HCT116 (cell line): ENCODE measurements around the gene A3GALT2. TPM values are rescaled to one million over a fixed set of nuclear protein-coding genes. Genes with fewer than 3 reads are reported as not detected.

Experiments
- ATAC-seq: fragments of 200-7000 bp; cut with Tn5 transposase; 2 replicates; pipeline ENCODE4 v1.9.1; 2020; ENCODE audit warnings: mild to moderate bottlenecking, moderate library complexity
- BruUV-seq: library from RNA; stranded (reverse); fragments of 400-500 nt; replicated peaks from 2 replicates; lab custom pipeline; 2021; lab: Mats Ljungman, UMichigan
- CTCF ChIA-PET: fragments of 300-600 bp; sonication (Branson Sonifier 250); formaldehyde crosslinking; loops from one replicate; lab custom pipeline; 2021; ENCODE audit warnings: antibody characterized with exemption; lab: Charles Lee
- POLR2A ChIA-PET: fragments of 300-600, 350-600 bp; sonication (Branson Sonifier 250); formaldehyde crosslinking; loops from one replicate; lab custom pipeline; 2021; ENCODE audit warnings: antibody characterized with exemption; lab: Charles Lee
- RAD21 ChIA-PET, 2 experiments: fragments of 300-600 bp; sonication (Branson Sonifier 250); formaldehyde crosslinking; loops; one replicate each; lab custom pipeline; 2023; ENCODE audit warnings: low total read pairs in 2 of 2; ENCODE audit not compliant: uncharacterized antibody in 2 of 2, unreplicated experiment in 2 of 2, low non-redundant PET in 1 of 2; lab: Charles Lee
- DNase-seq: peaks from one replicate; pipeline ENCODE4 v3.0.0-alpha.2; 2010; ENCODE audit warnings: low read depth, low spot score
- H2AFZ ChIP-seq: fragments of 200-600 bp; shearing (Covaris generic), sonication (generic); 2 replicates; pipeline ENCODE4 v1.6.1; 2017; ENCODE audit warnings: low read depth, mixed run types, mixed read lengths, antibody characterized with exemption, low read length; ENCODE audit not compliant: poor library complexity, severe bottlenecking
- H3K27ac ChIP-seq: 2 replicates; pipeline ENCODE4 v1.5.1; 2012; ENCODE audit warnings: low read depth, low read length
- H3K27me3 ChIP-seq: fragments of 200-600 bp; sonication (generic); 2 replicates; pipeline ENCODE4 v1.6.1; 2016; ENCODE audit warnings: mixed run types, low read length, mixed read lengths; ENCODE audit not compliant: insufficient read depth
- H3K36me3 ChIP-seq, 2 experiments: fragments of 200-500 bp in 1 of 2; fragments of 200-600 bp in 1 of 2; sonication (Bioruptor generic) in 1 of 2; sonication (generic) in 1 of 2; 2 replicates each; pipeline versions ENCODE4 v1.5.1 to v1.6.1; 2014 to 2016; ENCODE audit warnings: low read length in 2 of 2, inconsistent platforms in 1 of 2, mixed read lengths in 1 of 2, mixed run types in 1 of 2; ENCODE audit not compliant: insufficient read depth in 2 of 2, control insufficient read depth in 1 of 2
- H3K4me1 ChIP-seq, 2 experiments: fragments of 200-600 bp in 1 of 2; sonication (generic) in 1 of 2; 2 replicates each; pipeline versions ENCODE4 v1.5.1 to v1.6.1; 2012 to 2017; ENCODE audit warnings: low read length in 2 of 2, inconsistent platforms in 1 of 2, mild to moderate bottlenecking in 1 of 2, mixed read lengths in 1 of 2, mixed run types in 1 of 2, moderate library complexity in 1 of 2; ENCODE audit not compliant: insufficient read depth in 2 of 2, control insufficient read depth in 1 of 2
- H3K4me2 ChIP-seq: fragments of 200-600 bp; sonication (generic); 2 replicates; pipeline ENCODE4 v1.6.1; 2017; ENCODE audit warnings: mixed run types, low read length, mixed read lengths
- H3K4me3 ChIP-seq, 2 experiments: fragments of 200-600 bp in 1 of 2; sonication (generic) in 1 of 2; replicated peaks in 1 of 2; 2 replicates each; pipeline ENCODE4 v1.5.1; 2011 to 2016; ENCODE audit warnings: low read length in 2 of 2, control low read depth in 1 of 2, low read depth in 1 of 2, mild to moderate bottlenecking in 1 of 2, mixed read lengths in 1 of 2, mixed run types in 1 of 2
- H3K79me2 ChIP-seq: fragments of 200-600 bp; sonication (generic); 2 replicates; pipeline ENCODE4 v1.6.1; 2017; ENCODE audit warnings: mild to moderate bottlenecking, mixed run types, low read length, moderate library complexity, mixed read lengths; ENCODE audit not compliant: insufficient read depth
- H3K9ac ChIP-seq: fragments of 200-600 bp; sonication (generic); 2 replicates; pipeline ENCODE4 v1.6.1; 2016; ENCODE audit warnings: low read length, mixed read lengths
- H3K9me2 ChIP-seq: fragments of 200-600 bp; sonication (generic), shearing (Covaris generic); 2 replicates; pipeline ENCODE4 v1.6.1; 2017; ENCODE audit warnings: mixed run types, mild to moderate bottlenecking, moderate library complexity; ENCODE audit not compliant: insufficient read depth
- H3K9me3 ChIP-seq, 2 experiments: fragments of 200-500 bp in 1 of 2; fragments of 200-600 bp in 1 of 2; sonication (Bioruptor generic) in 1 of 2; sonication (generic) in 1 of 2; 2 replicates each; pipeline ENCODE4 v1.6.1; 2014 to 2017; ENCODE audit warnings: low read length in 2 of 2, mixed read lengths in 2 of 2, inconsistent platforms in 1 of 2, low read depth in 1 of 2, mild to moderate bottlenecking in 1 of 2, mixed run types in 1 of 2, moderate library complexity in 1 of 2; ENCODE audit not compliant: control insufficient read depth in 1 of 2, insufficient read depth in 1 of 2
- H4K20me1 ChIP-seq: fragments of 200-600 bp; sonication (generic), shearing (Covaris generic); 2 replicates; pipeline ENCODE4 v1.6.1; 2017; ENCODE audit warnings: mixed run types, mild to moderate bottlenecking, moderate library complexity; ENCODE audit not compliant: insufficient read depth
- ATF3 ChIP-seq: IDR thresholded peaks from 2 replicates; pipeline ENCODE4 v1.6.1; 2012
- CBX3 ChIP-seq: IDR thresholded peaks from 2 replicates; pipeline ENCODE4 v1.6.1; 2012; ENCODE audit warnings: low read depth
- CTCF ChIP-seq, 3 experiments: fragments of 200-600 bp in 1 of 3; sonication (generic) in 1 of 3; IDR thresholded peaks in 2 of 3; conservative IDR thresholded peaks in 1 of 3; 2 replicates each; pipeline ENCODE4 v1.5.1; 2012 to 2017; ENCODE audit warnings: low read depth in 2 of 3, low read length in 2 of 3, antibody characterized with exemption in 1 of 3, borderline replicate concordance in 1 of 3, control low read depth in 1 of 3, mild to moderate bottlenecking in 1 of 3, mixed read lengths in 1 of 3, mixed run types in 1 of 3, moderate library complexity in 1 of 3; ENCODE audit not compliant: insufficient read depth in 1 of 3
- EGR1 ChIP-seq: IDR thresholded peaks from 2 replicates; pipeline ENCODE4 v1.6.1; 2012; ENCODE audit warnings: low read depth
- MAX ChIP-seq: IDR thresholded peaks from 2 replicates; pipeline ENCODE4 v1.6.1; 2012
- POLR2A ChIP-seq: IDR thresholded peaks from 2 replicates; pipeline ENCODE4 v1.7.0; 2011; ENCODE audit warnings: borderline replicate concordance; ENCODE audit not compliant: insufficient read depth, insufficient read length; ENCODE audit errors: extremely low read depth
- POLR2AphosphoS5 ChIP-seq: IDR thresholded peaks from 2 replicates; pipeline ENCODE4 v1.6.1; 2011; ENCODE audit warnings: mild to moderate bottlenecking, low read depth, low read length, moderate library complexity
- TCF7L2 ChIP-seq: IDR thresholded peaks from 2 replicates; pipeline ENCODE4 v1.7.0; 2011; ENCODE audit warnings: borderline replicate concordance, inconsistent platforms; ENCODE audit not compliant: insufficient read depth, insufficient read length; ENCODE audit errors: extremely low read depth
- YY1 ChIP-seq: IDR thresholded peaks from 2 replicates; pipeline ENCODE4 v1.6.1; 2011; ENCODE audit warnings: low read length, low read depth, moderate library complexity, mild to moderate bottlenecking; ENCODE audit not compliant: insufficient replicate concordance; ENCODE audit errors: extremely low read depth
- ZFX ChIP-seq: fragments of 450-650 bp; IDR thresholded peaks from 2 replicates; pipeline ENCODE4 v1.6.1; 2017
- ZNF274 ChIP-seq: fragments of 200-500 bp; sonication (Bioruptor generic); IDR thresholded peaks from 2 replicates; pipeline ENCODE4 v1.6.1; 2014; ENCODE audit warnings: mild to moderate bottlenecking, low read depth, low read length, inconsistent platforms
- intact Hi-C: fragments of 100-400 bp; cut with micrococcal nuclease; formaldehyde crosslinking; loops from 2 replicates; pipeline ENCODE4 v1.10.0; 2022
- total RNA-seq: library from RNA; stranded (reverse); gene quantifications from one replicate; pipeline ENCODE4 v1.2.1, GENCODE V29; 2021; ENCODE audit not compliant: unreplicated experiment
- TF ChIP-seq, protein P1 (sequence below): IDR thresholded peaks from 2 replicates; pipeline ENCODE4 v1.6.1; 2011; ENCODE audit warnings: mild to moderate bottlenecking, low read length, moderate library complexity; ENCODE audit not compliant: insufficient replicate concordance; ENCODE audit errors: extremely low read depth

The A3GALT2 gene
- total RNA-seq, 1 experiment from 2014 or later, result not detected

- H3K9me3 ChIP-seq, result no peaks in the 10 kb centered on the region
- no peak overlapping the region for H2AFZ ChIP-seq
- ChIA-PET POLR2A (no interaction called here), CTCF (no interaction called here), RAD21 (no interaction called here)
- intact Hi-C loops, result loop anchor here (5.0 to 10.0 kb wide), 2 partner anchors 107 to 151 kb away; partner anchors contain the start of gene ZSCAN20
- H3K4me1 ChIP-seq, result 0 out of 4 replicates have a peak, but pooled peaks cover 0 to 3% of the 10 kb centered on the region in 2 experiments
- H3K27ac ChIP-seq, result no peak overlapping the region
- no peaks in the 10 kb centered on the region for H3K27me3 ChIP-seq
- H4K20me1 ChIP-seq, result no peaks in the 10 kb centered on the region
- no peak overlapping the region for H3K4me3 ChIP-seq
- TF ChIP-seq POLR2A (no peak), EGR1 (no peak), MAX (no peak), CBX3 (no peak), ZFX (no peak), TCF7L2 (no peak), ATF3 (no peak), CTCF (IDR thresholded peaks at IDR 0.05 in 2 of 3, conservative IDR thresholded peaks at IDR 0.05 in 1 of 3; ENCODE audit: borderline replicate concordance in 1 of 3, insufficient read depth in 1 of 3, low read depth in 2 of 3, low read length in 2 of 3) (no peak), YY1 (no peak), POLR2AphosphoS5 (no peak), ZNF274 (no peak)
- TF ChIP-seq, protein P1, sequence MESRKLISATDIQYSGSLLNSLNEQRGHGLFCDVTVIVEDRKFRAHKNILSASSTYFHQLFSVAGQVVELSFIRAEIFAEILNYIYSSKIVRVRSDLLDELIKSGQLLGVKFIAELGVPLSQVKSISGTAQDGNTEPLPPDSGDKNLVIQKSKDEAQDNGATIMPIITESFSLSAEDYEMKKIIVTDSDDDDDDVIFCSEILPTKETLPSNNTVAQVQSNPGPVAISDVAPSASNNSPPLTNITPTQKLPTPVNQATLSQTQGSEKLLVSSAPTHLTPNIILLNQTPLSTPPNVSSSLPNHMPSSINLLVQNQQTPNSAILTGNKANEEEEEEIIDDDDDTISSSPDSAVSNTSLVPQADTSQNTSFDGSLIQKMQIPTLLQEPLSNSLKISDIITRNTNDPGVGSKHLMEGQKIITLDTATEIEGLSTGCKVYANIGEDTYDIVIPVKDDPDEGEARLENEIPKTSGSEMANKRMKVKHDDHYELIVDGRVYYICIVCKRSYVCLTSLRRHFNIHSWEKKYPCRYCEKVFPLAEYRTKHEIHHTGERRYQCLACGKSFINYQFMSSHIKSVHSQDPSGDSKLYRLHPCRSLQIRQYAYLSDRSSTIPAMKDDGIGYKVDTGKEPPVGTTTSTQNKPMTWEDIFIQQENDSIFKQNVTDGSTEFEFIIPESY, result no peak
- H3K79me2 ChIP-seq, result no peaks in the 10 kb centered on the region; the same call in 1 of the 2 replicates
- no peak overlapping the region for H3K4me2 ChIP-seq
- BruUV-seq, result no TSS peak
- ATAC-seq (no peak), DNase-seq (no peak)
- peaks cover 43 to 64% of the 10 kb centered on the region in 2 experiments for H3K36me3 ChIP-seq
- H3K9ac ChIP-seq, result no peak overlapping the region
- H3K9me2 ChIP-seq, result no peaks in the 10 kb centered on the region
Measured at GRCh38 chr1:33365560-33365997, 44.7 kb upstream of the A3GALT2 start.
